IMR-90 (cell line): Measurements from ENCODE around the gene SNX33. TPM values are rescaled to one million over a fixed set of nuclear protein-coding genes. Genes with fewer than 3 reads are reported as not detected.

Experiments
- ATAC-seq: fragments of 200-7000 bp; cut with Tn5 transposase; 2 replicates; pipeline ENCODE4 v1.9.1; 2020; ENCODE audit warnings: low read depth, mild to moderate bottlenecking, moderate library complexity
- BruUV-seq: library from RNA; stranded (reverse); fragments of 400-500 nt; replicated peaks from 2 replicates; lab custom pipeline; 2021; lab: Mats Ljungman, UMichigan
- CTCF ChIA-PET: fragments of 300-600 bp; formaldehyde crosslinking; extraction: SDS; loops from one replicate; lab custom pipeline; 2021; ENCODE audit warnings: antibody characterized with exemption; lab: Yijun Ruan, JAX
- POLR2A ChIA-PET: fragments of 300-600 bp; sonication (Branson Sonifier 250); formaldehyde crosslinking; loops from one replicate; lab custom pipeline; 2022; ENCODE audit warnings: antibody characterized with exemption; ENCODE audit not compliant: unreplicated experiment; lab: Charles Lee
- DNase-seq: peaks from one replicate; pipeline ENCODE4 v3.0.0; 2013
- H2AFZ ChIP-seq: replicated peaks from 2 replicates; pipeline ENCODE3; 2013; ENCODE audit warnings: low read length, mild to moderate bottlenecking; ENCODE audit not compliant: poor library complexity
- H2AK5ac ChIP-seq: 2 replicates; pipeline ENCODE4 v1.6.1; 2013; ENCODE audit warnings: low read depth, low read length, inconsistent platforms
- H2AK9ac ChIP-seq: replicated peaks from 2 replicates; pipeline ENCODE3; 2013; ENCODE audit warnings: mild to moderate bottlenecking, low read depth, low read length, moderate library complexity; ENCODE audit not compliant: poor library complexity
- H2BK120ac ChIP-seq: 2 replicates; pipeline ENCODE4 v1.6.1; 2013; ENCODE audit warnings: low read depth, low read length, inconsistent platforms
- H2BK15ac ChIP-seq: 3 replicates; pipeline ENCODE4 v1.6.1; 2013; ENCODE audit warnings: low read depth, low read length, inconsistent platforms
- H2BK20ac ChIP-seq: 2 replicates; pipeline ENCODE4 v1.6.1; 2013; ENCODE audit warnings: low read depth, mild to moderate bottlenecking, inconsistent platforms, low read length, moderate library complexity
- H2BK5ac ChIP-seq: 2 replicates; pipeline ENCODE4 v1.6.1; 2013; ENCODE audit warnings: mild to moderate bottlenecking, low read depth, low read length, inconsistent platforms; ENCODE audit not compliant: poor library complexity, severe bottlenecking
- H3K14ac ChIP-seq: replicated peaks from 2 replicates; pipeline ENCODE4 v1.6.1; 2013; ENCODE audit warnings: low read depth, low read length, inconsistent platforms
- H3K18ac ChIP-seq: 2 replicates; pipeline ENCODE4 v1.6.1; 2013; ENCODE audit warnings: low read depth, low read length, control low read depth
- H3K23ac ChIP-seq: 2 replicates; pipeline ENCODE4 v1.6.1; 2013; ENCODE audit warnings: low read depth, low read length, inconsistent platforms
- H3K27ac ChIP-seq: 2 replicates; pipeline ENCODE4 v1.5.1; 2013; ENCODE audit warnings: mild to moderate bottlenecking, control low read depth, low read length; ENCODE audit not compliant: insufficient read depth
- H3K27me3 ChIP-seq: 2 replicates; pipeline ENCODE4 v1.6.1; 2013; ENCODE audit warnings: low read length; ENCODE audit not compliant: control insufficient read depth, insufficient read depth
- H3K36me3 ChIP-seq: 2 replicates; pipeline ENCODE4 v1.6.1; 2013; ENCODE audit warnings: low read length, mixed read lengths; ENCODE audit not compliant: control insufficient read depth, insufficient read depth
- H3K4ac ChIP-seq: 2 replicates; pipeline ENCODE4 v1.6.1; 2013; ENCODE audit warnings: low read depth, low read length, inconsistent platforms
- H3K4me1 ChIP-seq: 2 replicates; pipeline ENCODE4 v1.6.1; 2013; ENCODE audit warnings: low read length, mixed read lengths; ENCODE audit not compliant: control insufficient read depth, insufficient read depth
- H3K4me2 ChIP-seq: 2 replicates; pipeline ENCODE4 v1.6.1; 2013; ENCODE audit warnings: low read depth, mild to moderate bottlenecking, control low read depth, low read length, moderate library complexity
- H3K4me3 ChIP-seq: 2 replicates; pipeline ENCODE4 v1.5.1; 2013; ENCODE audit warnings: low read depth, mild to moderate bottlenecking, control low read depth, low read length, moderate library complexity; ENCODE audit not compliant: insufficient read depth
- H3K56ac ChIP-seq: 2 replicates; pipeline ENCODE4 v1.6.1; 2013; ENCODE audit warnings: low read length, inconsistent platforms; ENCODE audit not compliant: insufficient read depth; ENCODE audit errors: extremely low read depth
- H3K79me1 ChIP-seq, 2 experiments: 2 replicates each; pipeline ENCODE4 v1.6.1; 2013; ENCODE audit warnings: low read length in 2 of 2, inconsistent platforms in 1 of 2, low read depth in 1 of 2
- H3K9ac ChIP-seq: 2 replicates; pipeline ENCODE4 v1.6.1; 2013; ENCODE audit warnings: low read depth, low read length, control low read depth
- H3K9me1 ChIP-seq: 2 replicates; pipeline ENCODE4 v1.6.1; 2013; ENCODE audit warnings: low read length, inconsistent platforms; ENCODE audit not compliant: insufficient read depth
- H3K9me3 ChIP-seq: 2 replicates; pipeline ENCODE4 v1.6.1; 2013; ENCODE audit warnings: low read length; ENCODE audit not compliant: control insufficient read depth, insufficient read depth
- H4K20me1 ChIP-seq: 2 replicates; pipeline ENCODE4 v1.6.1; 2013; ENCODE audit warnings: low read length, inconsistent platforms; ENCODE audit not compliant: insufficient read depth
- H4K5ac ChIP-seq: 2 replicates; pipeline ENCODE4 v1.6.1; 2013; ENCODE audit warnings: mild to moderate bottlenecking, low read depth, low read length, control low read depth
- H4K8ac ChIP-seq, 2 experiments: 2 replicates each; pipeline ENCODE4 v1.6.1; 2013; ENCODE audit warnings: low read depth in 2 of 2, low read length in 2 of 2, control low read depth in 1 of 2, inconsistent platforms in 1 of 2
- H4K91ac ChIP-seq: 2 replicates; pipeline ENCODE4 v1.6.1; 2013; ENCODE audit warnings: low read depth, low read length, inconsistent platforms; ENCODE audit not compliant: insufficient read depth
- BHLHE40 ChIP-seq: fragments of 150-350 bp; IDR thresholded peaks from 2 replicates; pipeline ENCODE4 v1.6.1; 2016; ENCODE audit warnings: mild to moderate bottlenecking, low read depth, low read length
- CEBPB ChIP-seq: IDR thresholded peaks from 2 replicates; pipeline ENCODE4 v1.6.1; 2012; ENCODE audit warnings: low read depth, low read length, improper control_type of control experiment
- CTCF ChIP-seq: conservative IDR thresholded peaks from 2 replicates; pipeline ENCODE4 v1.5.1; 2012; ENCODE audit warnings: mild to moderate bottlenecking, low read depth, low read length, improper control_type of control experiment
- FOS ChIP-seq: fragments of 150-350 bp; IDR thresholded peaks from 2 replicates; pipeline ENCODE4 v1.6.1; 2016; ENCODE audit warnings: low read depth, low read length
- MAFK ChIP-seq: IDR thresholded peaks from 2 replicates; pipeline ENCODE4 v1.6.1; 2012; ENCODE audit warnings: low read depth, low read length, improper control_type of control experiment
- MAZ ChIP-seq: IDR thresholded peaks from 2 replicates; pipeline ENCODE4 v1.6.1; 2012; ENCODE audit warnings: low read depth, mild to moderate bottlenecking, low read length, improper control_type of control experiment, moderate library complexity, borderline replicate concordance
- MXI1 ChIP-seq: IDR thresholded peaks from 2 replicates; pipeline ENCODE4 v1.6.1; 2012; ENCODE audit warnings: low read depth, mild to moderate bottlenecking, low read length, moderate library complexity, borderline replicate concordance
- NFE2L2 ChIP-seq: fragments of 150-350 bp; IDR thresholded peaks from 2 replicates; pipeline ENCODE4 v1.6.1; 2016; ENCODE audit warnings: low read depth, mild to moderate bottlenecking, low read length
- POLR2A ChIP-seq: IDR thresholded peaks from 2 replicates; pipeline ENCODE4 v1.6.1; 2012; ENCODE audit warnings: mild to moderate bottlenecking, low read depth, low read length
- RAD21 ChIP-seq: IDR thresholded peaks from 2 replicates; pipeline ENCODE4 v1.6.1; 2012; ENCODE audit warnings: low read length, improper control_type of control experiment
- RCOR1 ChIP-seq: IDR thresholded peaks from 2 replicates; pipeline ENCODE4 v1.6.1; 2012; ENCODE audit warnings: mild to moderate bottlenecking, low read length, improper control_type of control experiment; ENCODE audit not compliant: insufficient replicate concordance
- SMC3 ChIP-seq: fragments of 150-350 bp; IDR thresholded peaks from 2 replicates; pipeline ENCODE4 v1.6.1; 2016; ENCODE audit warnings: low read depth, mild to moderate bottlenecking, antibody characterized with exemption, low read length, moderate library complexity
- WGBS, 2 experiments: methylation state at CpG; one replicate each; pipeline versions ENCODE4 v1.1.5 to v1.1.7; 2013; ENCODE audit warnings: missing lambda C conversion rate in 2 of 2; ENCODE audit not compliant: insufficient read length in 1 of 2; ENCODE audit errors: extremely low coverage in 2 of 2; 5-methylcytosine and 5-hydroxymethylcytosine counted together
- dilution Hi-C: fragments of 300-500 bp; cut with HindIII; formaldehyde crosslinking; loops from one replicate; pipeline ENCODE4 v1.14.3; 2018; ENCODE audit warnings: low sequenced_read_pairs; ENCODE audit not compliant: unreplicated experiment
- in situ Hi-C: fragments of 300-500 bp; cut with MboI; formaldehyde crosslinking; loops from 3 replicates; pipeline ENCODE4 v1.14.3; 2019; ENCODE audit warnings: low sequenced_read_pairs, inconsistent platforms, mixed read lengths
- intact Hi-C: fragments of 100-400 bp; cut with micrococcal nuclease; formaldehyde crosslinking; loops from 2 replicates; pipeline ENCODE4 v1.10.0; 2022
- polyA plus RNA-seq, 3 experiments: library from polyadenylated mRNA; depleted of rRNA; stranded (reverse); fragments of >200 nt; gene quantifications; 2 replicates each; pipeline ENCODE4 v1.2.3, GENCODE V29; 2012; ENCODE audit warnings: low replicate concordance in 1 of 3
- total RNA-seq: library from RNA; depleted of rRNA; stranded (reverse); fragments of >200 nt; gene quantifications from 2 replicates; pipeline ENCODE4 v1.2.3, GENCODE V29; 2012
- TF ChIP-seq, protein P1 (sequence below): fragments of 150-350 bp; IDR thresholded peaks from 2 replicates; pipeline ENCODE4 v1.6.1; 2017; ENCODE audit warnings: mild to moderate bottlenecking, antibody characterized with exemption, low read length, low read depth
- TF ChIP-seq, protein P2 (sequence below): fragments of 150-350 bp; IDR thresholded peaks from 2 replicates; pipeline ENCODE4 v1.6.1; 2016; ENCODE audit warnings: low read depth, mild to moderate bottlenecking, low read length, moderate library complexity, borderline replicate concordance

The SNX33 gene
- total and polyA plus RNA-seq, 2 of the 4 experiments (the other 2 are of a cell fraction): 12.7 to 14.6 TPM

GRCh38 chr15:75666823-75667501, 19.2 kb downstream of the SNX33 start:
- peak overlapping the region; percentile 80 for H2AFZ ChIP-seq
- POLR2A ChIA-PET: no interaction called here

More at GRCh38 chr15:75666823-75667501, 19.2 kb downstream of the SNX33 start:
- peaks cover 3% of the 10 kb centered on the region; the same call in 1 of the 2 replicates for H3K36me3 ChIP-seq
- H3K9me1 ChIP-seq: peaks cover 43% of the 10 kb centered on the region
- peak overlapping the region; percentile 94 for H2BK20ac ChIP-seq
- peak overlapping the region; percentile 97 for H3K14ac ChIP-seq
- ATAC-seq (peak; percentile 87), DNase-seq (peak; percentile 100)
- intact Hi-C loops (no loop called here), in situ Hi-C loops (loop anchor here (10.0 kb wide), 1 partner anchor 58 kb away; a partner anchor contains a TSS), dilution Hi-C loops (no loop called here)
- peak overlapping the region; percentile 55 to 91 for H4K8ac ChIP-seq
- peaks cover 34% of the 10 kb centered on the region for H3K4me1 ChIP-seq
- H3K23ac ChIP-seq: peak overlapping the region; percentile 97
- peak overlapping the region; percentile 98 for H2AK9ac ChIP-seq
- no peaks in the 10 kb centered on the region for H3K9me3 ChIP-seq
- no peak overlapping the region for H3K4me3 ChIP-seq
- TF ChIP-seq MAZ (peak; percentile 87; the same call in 1 of the 2 replicates), POLR2A (no peak), MAFK (no peak; the same call in 1 of the 2 replicates), CEBPB (peak; percentile 81), SMC3 (no peak), NFE2L2 (peak; percentile 68; the same call in 1 of the 2 replicates), RAD21 (no peak), BHLHE40 (peak; percentile 95), FOS (peak; percentile 95), CTCF (no peak), MXI1 (peak; percentile 95), RCOR1 (peak; percentile 57)
- TF ChIP-seq, protein P1, sequence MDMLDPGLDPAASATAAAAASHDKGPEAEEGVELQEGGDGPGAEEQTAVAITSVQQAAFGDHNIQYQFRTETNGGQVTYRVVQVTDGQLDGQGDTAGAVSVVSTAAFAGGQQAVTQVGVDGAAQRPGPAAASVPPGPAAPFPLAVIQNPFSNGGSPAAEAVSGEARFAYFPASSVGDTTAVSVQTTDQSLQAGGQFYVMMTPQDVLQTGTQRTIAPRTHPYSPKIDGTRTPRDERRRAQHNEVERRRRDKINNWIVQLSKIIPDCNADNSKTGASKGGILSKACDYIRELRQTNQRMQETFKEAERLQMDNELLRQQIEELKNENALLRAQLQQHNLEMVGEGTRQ: peak; percentile 70; the same call in 1 of the 2 replicates
- TF ChIP-seq, protein P2, sequence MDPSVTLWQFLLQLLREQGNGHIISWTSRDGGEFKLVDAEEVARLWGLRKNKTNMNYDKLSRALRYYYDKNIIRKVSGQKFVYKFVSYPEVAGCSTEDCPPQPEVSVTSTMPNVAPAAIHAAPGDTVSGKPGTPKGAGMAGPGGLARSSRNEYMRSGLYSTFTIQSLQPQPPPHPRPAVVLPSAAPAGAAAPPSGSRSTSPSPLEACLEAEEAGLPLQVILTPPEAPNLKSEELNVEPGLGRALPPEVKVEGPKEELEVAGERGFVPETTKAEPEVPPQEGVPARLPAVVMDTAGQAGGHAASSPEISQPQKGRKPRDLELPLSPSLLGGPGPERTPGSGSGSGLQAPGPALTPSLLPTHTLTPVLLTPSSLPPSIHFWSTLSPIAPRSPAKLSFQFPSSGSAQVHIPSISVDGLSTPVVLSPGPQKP: no peak
- H2BK5ac ChIP-seq: peak overlapping the region; percentile 97
- H3K9ac ChIP-seq: peak overlapping the region; percentile 6; the same call in 1 of the 2 replicates
- CTCF ChIA-PET: no interaction called here
- peak overlapping the region; percentile 100 for H2AK5ac ChIP-seq
- H3K18ac ChIP-seq: peak overlapping the region; percentile 43
- H3K4me2 ChIP-seq: no peak overlapping the region; the same call in 1 of the 2 replicates
- H4K20me1 ChIP-seq: no peaks in the 10 kb centered on the region
- H4K5ac ChIP-seq: peak overlapping the region; percentile 57
- H3K4ac ChIP-seq: peak overlapping the region; percentile 97
- no peaks in the 10 kb centered on the region for H3K27me3 ChIP-seq
- H2BK120ac ChIP-seq: peak overlapping the region; percentile 96
- peak overlapping the region; percentile 97 for H4K91ac ChIP-seq
- no TSS peak for BruUV-seq
- peak overlapping the region; percentile 100; the same call in 2 of the 3 replicates for H2BK15ac ChIP-seq
- H3K27ac ChIP-seq: peak overlapping the region; percentile 87
- WGBS, 2 experiments: 60% methylated on average over 9 of the region's 15 CpGs; no CpG with 5 or more reads in 1 of the 2 experiments
- H3K56ac ChIP-seq: peak overlapping the region; percentile 93
- peaks cover 21 to 88% of the 10 kb centered on the region in 2 experiments; a peak in 3 of 4 replicates for H3K79me1 ChIP-seq
